SK-N-SH (cell line): ENCODE measurements around the gene TYROBP. TPM values are rescaled to one million over a fixed set of nuclear protein-coding genes. Genes with fewer than 3 reads are reported as not detected.

Experiments used
- CTCF ChIA-PET: fragments of 300-600, 350-600 bp; formaldehyde crosslinking; extraction: SDS; loops from one replicate; lab custom pipeline; 2021; lab: Yijun Ruan, JAX
- POLR2A ChIA-PET: fragments of 350-600 bp; sonication (Branson Sonifier 250); formaldehyde crosslinking; extraction: SDS; loops from one replicate; lab custom pipeline; 2020; ENCODE audit warnings: antibody characterized with exemption, inconsistent platforms; lab: Yijun Ruan, JAX
- DNase-seq: peaks from one replicate; pipeline ENCODE4 v3.0.0; 2012
- H2AFZ ChIP-seq: fragments of 200-600 bp; sonication (generic); 2 replicates; pipeline ENCODE4 v1.8.1; 2016; ENCODE audit warnings: antibody characterized with exemption, mild to moderate bottlenecking, low read depth
- H3F3A ChIP-seq: fragments of 200-600 bp; sonication (generic); replicated peaks from 2 replicates; pipeline ENCODE3; 2016; ENCODE audit warnings: antibody characterized with exemption, mild to moderate bottlenecking; ENCODE audit not compliant: insufficient read depth
- H3K27ac ChIP-seq, 2 experiments: fragments of 200-500 bp in 1 of 2; fragments of 200-600 bp in 1 of 2; sonication (Bioruptor generic) in 1 of 2; sonication (generic), shearing (Covaris generic) in 1 of 2; 2 replicates each; pipeline versions ENCODE4 v1.5.1 to v1.6.1; 2014 to 2016; ENCODE audit warnings: low read depth in 2 of 2, inconsistent platforms in 1 of 2, low read length in 1 of 2, mild to moderate bottlenecking in 1 of 2, mixed read lengths in 1 of 2
- H3K27me3 ChIP-seq: fragments of 200-600 bp; sonication (generic), shearing (Covaris generic); 2 replicates; pipeline ENCODE4 v1.6.1; 2016; ENCODE audit warnings: mixed run types; ENCODE audit not compliant: insufficient read depth
- H3K36me3 ChIP-seq, 2 experiments: fragments of 200-500 bp in 1 of 2; fragments of 200-600 bp in 1 of 2; sonication (Bioruptor generic) in 1 of 2; sonication (generic) in 1 of 2; replicated peaks in 1 of 2; 2 replicates each; pipeline versions ENCODE3 to v1.5.1; 2014 to 2016; ENCODE audit warnings: low read length in 1 of 2, mild to moderate bottlenecking in 1 of 2; ENCODE audit not compliant: insufficient read depth in 2 of 2, control insufficient read depth in 1 of 2
- H3K4me1 ChIP-seq, 2 experiments: fragments of 200-500 bp in 1 of 2; fragments of 200-600 bp in 1 of 2; sonication (Bioruptor generic) in 1 of 2; sonication (generic), shearing (Covaris generic) in 1 of 2; 2 replicates each; pipeline versions ENCODE4 v1.5.1 to v1.6.1; 2014 to 2016; ENCODE audit warnings: low read depth in 1 of 2, low read length in 1 of 2, mixed run types in 1 of 2; ENCODE audit not compliant: insufficient read depth in 2 of 2, control insufficient read depth in 1 of 2
- H3K4me2 ChIP-seq: fragments of 200-600 bp; sonication (generic), shearing (Covaris generic); 2 replicates; pipeline ENCODE4 v1.6.1; 2017; ENCODE audit warnings: mixed run types
- H3K4me3 ChIP-seq, 2 experiments: fragments of 200-500 bp in 1 of 2; fragments of 200-600 bp in 1 of 2; sonication (Bioruptor generic) in 1 of 2; sonication (generic), shearing (Covaris generic) in 1 of 2; 2 replicates each; pipeline versions ENCODE4 v1.5.1 to v1.8.1; 2014 to 2016; ENCODE audit warnings: low read depth in 2 of 2, inconsistent platforms in 1 of 2, low read length in 1 of 2, mild to moderate bottlenecking in 1 of 2, mixed read lengths in 1 of 2, moderate library complexity in 1 of 2
- H3K79me2 ChIP-seq: fragments of 200-600 bp; sonication (generic); 2 replicates; pipeline ENCODE4 v1.8.1; 2017; ENCODE audit warnings: mild to moderate bottlenecking; ENCODE audit not compliant: insufficient read depth
- H3K9ac ChIP-seq: fragments of 200-600 bp; sonication (generic); 2 replicates; pipeline ENCODE4 v1.6.1; 2017; ENCODE audit warnings: mixed run types
- H3K9me2 ChIP-seq: fragments of 200-600 bp; sonication (generic); 2 replicates; pipeline ENCODE4 v1.6.1; 2017; ENCODE audit warnings: mixed run types
- H3K9me3 ChIP-seq: fragments of 200-600 bp; sonication (generic); 2 replicates; pipeline ENCODE4 v1.6.1; 2017; ENCODE audit warnings: mixed run types, mild to moderate bottlenecking, moderate library complexity
- H4K20me1 ChIP-seq: fragments of 200-600 bp; sonication (generic); 2 replicates; pipeline ENCODE4 v1.6.1; 2017; ENCODE audit warnings: mild to moderate bottlenecking, mixed run types; ENCODE audit not compliant: insufficient read depth
- EP300 ChIP-seq, 2 experiments: IDR thresholded peaks; 2 replicates each; pipeline versions ENCODE4 v1.4.0 to v1.6.1; 2012; ENCODE audit warnings: borderline replicate concordance in 1 of 2, low read depth in 1 of 2, low read length in 1 of 2
- JUND ChIP-seq: IDR thresholded peaks from 2 replicates; pipeline ENCODE4 v1.4.0; 2012
- RFX5 ChIP-seq: IDR thresholded peaks from 2 replicates; pipeline ENCODE4 v1.6.1; 2012; ENCODE audit warnings: mild to moderate bottlenecking, improper control_type of control experiment, low read length
- SIN3A ChIP-seq: IDR thresholded peaks from 2 replicates; pipeline ENCODE4 v1.6.1; 2012; ENCODE audit warnings: low read depth, mild to moderate bottlenecking, low read length, moderate library complexity, borderline replicate concordance
- TCF12 ChIP-seq: IDR thresholded peaks from 2 replicates; pipeline ENCODE4 v1.4.0; 2012
- YY1 ChIP-seq: IDR thresholded peaks from 2 replicates; pipeline ENCODE4 v1.4.0; 2012; ENCODE audit warnings: low read depth, mild to moderate bottlenecking
- WGBS: methylation state at CpG from one replicate; pipeline ENCODE4 v1.1.6; 2017; ENCODE audit warnings: low lambda C conversion rate; 5-methylcytosine and 5-hydroxymethylcytosine counted together
- polyA plus RNA-seq, 3 experiments: library from polyadenylated mRNA; depleted of rRNA; stranded (reverse); fragments of >200 nt; gene quantifications; 2 replicates each; pipeline ENCODE4 v1.2.3, GENCODE V29; 2012
- TF ChIP-seq, protein P1 (sequence below): fragments of 150-350 bp; IDR thresholded peaks from 2 replicates; pipeline ENCODE4 v1.6.1; 2017; ENCODE audit warnings: antibody characterized with exemption, low read length, low read depth, borderline replicate concordance
- TF ChIP-seq, protein P2 (sequence below): fragments of 150-350 bp; IDR thresholded peaks from 2 replicates; pipeline ENCODE4 v1.6.1; 2016; ENCODE audit warnings: mild to moderate bottlenecking, low read depth, low read length
- TF ChIP-seq, protein P3 (sequence below): fragments of 200-600 bp; sonication (generic); IDR thresholded peaks from 2 replicates; pipeline ENCODE4 v1.6.1; 2017; ENCODE audit warnings: antibody characterized with exemption, mild to moderate bottlenecking, moderate library complexity
- TF ChIP-seq, protein P4 (sequence below): IDR thresholded peaks from 2 replicates; pipeline ENCODE4 v1.4.0; 2012; ENCODE audit warnings: low read depth

TYROBP gene
- polyA plus RNA-seq, 1 of the 3 experiments (the other 2 are of a cell fraction): not detected

DNA sequence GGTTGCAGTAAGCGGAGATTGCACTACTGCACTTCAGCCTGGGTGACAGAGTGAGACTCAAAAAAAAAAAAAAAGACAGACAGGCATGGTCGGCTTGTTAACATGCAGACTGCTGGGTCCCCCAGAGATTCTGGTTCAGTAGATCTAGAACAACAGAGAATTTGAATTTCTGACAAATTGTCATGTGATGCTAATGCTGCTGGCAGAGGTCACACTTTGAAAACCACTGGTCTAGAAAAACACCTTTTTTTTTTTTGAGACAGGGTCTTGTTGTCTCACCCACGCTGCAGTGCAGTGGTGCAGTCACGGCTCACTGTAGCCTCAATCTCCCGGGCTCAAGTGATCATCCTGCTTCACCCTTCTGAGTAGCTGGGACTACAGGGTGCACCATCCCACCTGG, 20.4 kb upstream of the TYROBP start (continued):
- TF ChIP-seq, protein P1, sequence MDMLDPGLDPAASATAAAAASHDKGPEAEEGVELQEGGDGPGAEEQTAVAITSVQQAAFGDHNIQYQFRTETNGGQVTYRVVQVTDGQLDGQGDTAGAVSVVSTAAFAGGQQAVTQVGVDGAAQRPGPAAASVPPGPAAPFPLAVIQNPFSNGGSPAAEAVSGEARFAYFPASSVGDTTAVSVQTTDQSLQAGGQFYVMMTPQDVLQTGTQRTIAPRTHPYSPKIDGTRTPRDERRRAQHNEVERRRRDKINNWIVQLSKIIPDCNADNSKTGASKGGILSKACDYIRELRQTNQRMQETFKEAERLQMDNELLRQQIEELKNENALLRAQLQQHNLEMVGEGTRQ: no peak
- no peak for TF ChIP-seq EP300 (IDR thresholded peaks at IDR 0.05; ENCODE audit: borderline replicate concordance in 1 of 2, low read depth in 1 of 2, low read length in 1 of 2)

DNA sequence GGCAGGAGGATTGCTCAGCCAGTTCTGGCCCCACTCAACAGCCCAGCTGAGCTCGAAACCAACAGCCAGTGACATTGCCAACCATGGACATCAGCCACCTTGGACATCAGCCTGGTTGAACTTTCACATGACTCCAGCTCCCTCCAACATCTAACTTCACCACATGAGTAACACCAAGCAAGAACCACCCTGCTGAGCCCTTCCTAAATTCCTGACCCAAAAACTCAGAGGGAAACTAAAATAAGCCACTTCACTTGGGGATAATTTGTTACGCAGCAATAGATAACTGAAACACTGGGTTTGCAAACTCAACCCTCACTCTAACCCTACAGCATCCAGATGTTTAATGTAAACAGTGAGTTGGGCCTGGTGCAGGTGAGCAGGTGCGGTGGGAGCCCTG, 17.4 kb upstream of the TYROBP start:
- 63% methylated on average over 3 of the region's 3 CpGs for whole genome bisulfite sequencing
- POLR2A ChIA-PET: no interaction called here

DNA sequence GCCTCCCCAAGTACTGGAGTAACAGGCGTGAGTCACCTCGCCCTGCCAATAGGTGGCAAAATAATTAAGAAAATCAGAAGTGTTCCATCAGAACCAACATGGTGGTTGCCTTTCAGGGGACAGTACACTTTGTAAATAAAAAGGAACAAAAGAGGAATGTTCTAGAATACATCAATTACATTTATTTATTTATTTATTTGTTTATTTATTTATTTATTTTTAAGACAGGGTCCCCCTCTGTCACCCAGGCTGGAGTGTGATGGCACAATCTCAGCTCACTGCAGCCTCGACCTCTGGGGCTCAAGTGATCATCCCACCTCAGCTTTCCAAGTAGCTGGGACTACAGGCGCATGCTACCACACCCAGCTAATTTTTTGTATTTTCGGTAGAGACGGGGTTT, 12.9 kb upstream of the TYROBP start:
- no peaks in the 10 kb centered on the region for H4K20me1 ChIP-seq
- no peak for DNase-seq
- WGBS: 52% methylated on average over 6 of the region's 6 CpGs
- H3F3A ChIP-seq: no peaks in the 10 kb centered on the region
- H3K36me3 ChIP-seq: no peaks in the 10 kb centered on the region
- no peak overlapping the region for H3K4me2 ChIP-seq
- H3K27ac ChIP-seq: no peak overlapping the region
- no peak overlapping the region for H3K4me3 ChIP-seq
- H3K9me2 ChIP-seq: no peaks in the 10 kb centered on the region
- H3K27me3 ChIP-seq: peaks cover 10% of the 10 kb centered on the region; the same call in 1 of the 2 replicates
- H3K79me2 ChIP-seq: no peaks in the 10 kb centered on the region
- no peak overlapping the region for H2AFZ ChIP-seq
- no peaks in the 10 kb centered on the region for H3K4me1 ChIP-seq
- TF ChIP-seq, protein P2, sequence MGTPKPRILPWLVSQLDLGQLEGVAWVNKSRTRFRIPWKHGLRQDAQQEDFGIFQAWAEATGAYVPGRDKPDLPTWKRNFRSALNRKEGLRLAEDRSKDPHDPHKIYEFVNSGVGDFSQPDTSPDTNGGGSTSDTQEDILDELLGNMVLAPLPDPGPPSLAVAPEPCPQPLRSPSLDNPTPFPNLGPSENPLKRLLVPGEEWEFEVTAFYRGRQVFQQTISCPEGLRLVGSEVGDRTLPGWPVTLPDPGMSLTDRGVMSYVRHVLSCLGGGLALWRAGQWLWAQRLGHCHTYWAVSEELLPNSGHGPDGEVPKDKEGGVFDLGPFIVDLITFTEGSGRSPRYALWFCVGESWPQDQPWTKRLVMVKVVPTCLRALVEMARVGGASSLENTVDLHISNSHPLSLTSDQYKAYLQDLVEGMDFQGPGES: no peak
- TF ChIP-seq, protein P3, sequence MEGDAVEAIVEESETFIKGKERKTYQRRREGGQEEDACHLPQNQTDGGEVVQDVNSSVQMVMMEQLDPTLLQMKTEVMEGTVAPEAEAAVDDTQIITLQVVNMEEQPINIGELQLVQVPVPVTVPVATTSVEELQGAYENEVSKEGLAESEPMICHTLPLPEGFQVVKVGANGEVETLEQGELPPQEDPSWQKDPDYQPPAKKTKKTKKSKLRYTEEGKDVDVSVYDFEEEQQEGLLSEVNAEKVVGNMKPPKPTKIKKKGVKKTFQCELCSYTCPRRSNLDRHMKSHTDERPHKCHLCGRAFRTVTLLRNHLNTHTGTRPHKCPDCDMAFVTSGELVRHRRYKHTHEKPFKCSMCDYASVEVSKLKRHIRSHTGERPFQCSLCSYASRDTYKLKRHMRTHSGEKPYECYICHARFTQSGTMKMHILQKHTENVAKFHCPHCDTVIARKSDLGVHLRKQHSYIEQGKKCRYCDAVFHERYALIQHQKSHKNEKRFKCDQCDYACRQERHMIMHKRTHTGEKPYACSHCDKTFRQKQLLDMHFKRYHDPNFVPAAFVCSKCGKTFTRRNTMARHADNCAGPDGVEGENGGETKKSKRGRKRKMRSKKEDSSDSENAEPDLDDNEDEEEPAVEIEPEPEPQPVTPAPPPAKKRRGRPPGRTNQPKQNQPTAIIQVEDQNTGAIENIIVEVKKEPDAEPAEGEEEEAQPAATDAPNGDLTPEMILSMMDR: no peak
- TF ChIP-seq RFX5 (no peak), YY1 (no peak), JUND (no peak), TCF12 (no peak)
- TF ChIP-seq, protein P4, sequence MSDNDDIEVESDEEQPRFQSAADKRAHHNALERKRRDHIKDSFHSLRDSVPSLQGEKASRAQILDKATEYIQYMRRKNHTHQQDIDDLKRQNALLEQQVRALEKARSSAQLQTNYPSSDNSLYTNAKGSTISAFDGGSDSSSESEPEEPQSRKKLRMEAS: no peak
- TF ChIP-seq, all 33 proteins: peak for 0
- Histone ChIP-seq H3K9ac (no peak overlapping the region), H3K9me3 (no peaks in the 10 kb centered on the region)
- POLR2A ChIA-PET: no interaction called here
- CTCF ChIA-PET: interaction anchor here (1.1 kb wide), 1 partner anchor 12 kb away, joined by 3 read pairs; no protein-coding TSS in a partner anchor

More for the DNA sequence above, 17.4 kb upstream of the TYROBP start:
- Histone ChIP-seq H3K9ac (no peak overlapping the region), H3K4me1 (no peaks in the 10 kb centered on the region), H3K4me3 (no peak overlapping the region), H3K27me3 (no peaks in the 10 kb centered on the region; the same call in 1 of the 2 replicates), H3F3A (no peaks in the 10 kb centered on the region), H3K27ac (no peak overlapping the region), H3K9me2 (no peaks in the 10 kb centered on the region), H3K79me2 (no peaks in the 10 kb centered on the region)
- TF ChIP-seq SIN3A: no peak
- TF ChIP-seq, all 33 proteins: peak for 0
- Histone ChIP-seq H3K36me3 (no peaks in the 10 kb centered on the region), H3K4me2 (no peak overlapping the region), H2AFZ (no peak overlapping the region), H3K9me3 (no peaks in the 10 kb centered on the region), H4K20me1 (no peaks in the 10 kb centered on the region)
- no peak for DNase-seq
- CTCF ChIA-PET: interaction anchor here (0.9 kb wide), 1 partner anchor 106 kb away, joined by 3 read pairs; no protein-coding TSS in a partner anchor
